WTC11 (cell line): Measurements from ENCODE around the gene RAP2B. TPM values are rescaled to one million over a fixed set of nuclear protein-coding genes. Genes with fewer than 3 reads are reported as not detected.

Source experiments
- ATAC-seq: fragments of 200-7000 bp; cut with Tn5 transposase; 2 replicates; pipeline ENCODE4 v1.10.0; 2021; ENCODE audit warnings: mild to moderate bottlenecking, moderate library complexity
- CTCF ChIA-PET: fragments of 300-600 bp; sonication (Branson Sonifier 250); formaldehyde crosslinking; loops from one replicate; lab custom pipeline; 2021; ENCODE audit warnings: antibody characterized with exemption; lab: Charles Lee
- POLR2A ChIA-PET: fragments of 350-600 bp; sonication (Branson Sonifier 250); formaldehyde crosslinking; loops from one replicate; lab custom pipeline; 2021; ENCODE audit warnings: antibody characterized with exemption; lab: Charles Lee
- DNase-seq: peaks from one replicate; pipeline ENCODE4 v3.0.0; 2021; ENCODE audit warnings: low spot score
- H3K27ac Mint-ChIP-seq: 2 replicates; pipeline ENCODE4 v1.8.0; 2021; ENCODE audit warnings: mixed read lengths
- H3K27me3 Mint-ChIP-seq: 2 replicates; pipeline ENCODE4 v1.8.0; 2021; ENCODE audit warnings: low read depth, mild to moderate bottlenecking, moderate library complexity, mixed read lengths
- H3K36me3 Mint-ChIP-seq: 2 replicates; pipeline ENCODE4 v1.8.0; 2021; ENCODE audit warnings: mixed read lengths
- H3K4me1 Mint-ChIP-seq: 2 replicates; pipeline ENCODE4 v1.8.0; 2022; ENCODE audit warnings: mixed read lengths
- H3K4me3 Mint-ChIP-seq: 2 replicates; pipeline ENCODE4 v1.8.0; 2021; ENCODE audit warnings: mild to moderate bottlenecking, moderate library complexity, mixed read lengths
- H3K9me3 Mint-ChIP-seq: 2 replicates; pipeline ENCODE4 v1.8.0; 2021; ENCODE audit warnings: mixed read lengths
- CBFB ChIP-seq: sonication (generic); formaldehyde crosslinking; IDR thresholded peaks from 2 replicates; pipeline ENCODE4 v1.8.1; 2022; ENCODE audit warnings: mild to moderate bottlenecking, low read depth, missing genetic modification reagents
- CREM ChIP-seq: sonication (generic); formaldehyde crosslinking; IDR thresholded peaks from 2 replicates; pipeline ENCODE4 v1.8.1; 2022; ENCODE audit warnings: mild to moderate bottlenecking, missing genetic modification reagents, moderate library complexity
- GABPB1 ChIP-seq: sonication (generic); formaldehyde crosslinking; IDR thresholded peaks from 2 replicates; pipeline ENCODE4 v1.8.1; 2023; ENCODE audit warnings: mild to moderate bottlenecking, missing genetic modification reagents
- GRHL2 ChIP-seq: fragments of 250-450 bp; sonication (Bioruptor Pico); IDR thresholded peaks from 2 replicates; pipeline ENCODE4 v1.8.0; 2022; ENCODE audit warnings: mild to moderate bottlenecking, moderate library complexity; ENCODE audit not compliant: insufficient replicate concordance, severe bottlenecking
- JAZF1 ChIP-seq: fragments of 250-450 bp; sonication (Bioruptor Pico); IDR thresholded peaks from 2 replicates; pipeline ENCODE4 v1.9.0; 2021; ENCODE audit warnings: moderate library complexity, mild to moderate bottlenecking, inconsistent platforms
- KAT7 ChIP-seq: sonication (generic); formaldehyde crosslinking; IDR thresholded peaks from 2 replicates; pipeline ENCODE4 v1.8.1; 2023; ENCODE audit warnings: missing genetic modification reagents, mild to moderate bottlenecking, borderline replicate concordance
- NR1H2 ChIP-seq: sonication (generic); formaldehyde crosslinking; IDR thresholded peaks from 2 replicates; pipeline ENCODE4 v1.9.0; 2021; ENCODE audit warnings: mild to moderate bottlenecking, moderate library complexity, missing genetic modification reagents
- NR3C1 ChIP-seq: sonication (generic); formaldehyde crosslinking; conservative IDR thresholded peaks from 2 replicates; pipeline ENCODE4 v1.8.1; 2023; ENCODE audit warnings: low read depth, mild to moderate bottlenecking, missing genetic modification reagents
- PRRX2 ChIP-seq: fragments of 250-450 bp; sonication (Bioruptor Pico); IDR thresholded peaks from 2 replicates; pipeline ENCODE4 v1.8.0; 2021; ENCODE audit warnings: mild to moderate bottlenecking
- TCF7 ChIP-seq: sonication (generic); formaldehyde crosslinking; IDR thresholded peaks from 2 replicates; pipeline ENCODE4 v1.8.0; 2022; ENCODE audit warnings: mild to moderate bottlenecking, low read depth, missing genetic modification reagents, moderate library complexity
- TP53 ChIP-seq: sonication (generic); formaldehyde crosslinking; IDR thresholded peaks from 2 replicates; pipeline ENCODE4 v1.8.1; 2023; ENCODE audit warnings: mild to moderate bottlenecking, missing genetic modification reagents
- USF2 ChIP-seq: sonication (generic); formaldehyde crosslinking; IDR thresholded peaks from 2 replicates; pipeline ENCODE4 v1.8.1; 2023; ENCODE audit warnings: mild to moderate bottlenecking, missing genetic modification reagents, moderate library complexity
- ZNF121 ChIP-seq: sonication (generic); formaldehyde crosslinking; IDR thresholded peaks from 2 replicates; pipeline ENCODE4 v1.8.0; 2023; ENCODE audit warnings: missing genetic modification reagents
- ZNF512 ChIP-seq: sonication (generic); formaldehyde crosslinking; IDR thresholded peaks from 2 replicates; pipeline ENCODE4 v1.8.1; 2022; ENCODE audit warnings: missing genetic modification reagents, borderline replicate concordance
- total RNA-seq: library from RNA; stranded (reverse); gene quantifications from 3 replicates; pipeline ENCODE4 v1.2.3, GENCODE V29; 2021
- TF ChIP-seq, protein P1 (sequence below): sonication (generic); formaldehyde crosslinking; conservative IDR thresholded peaks from 2 replicates; pipeline ENCODE4 v1.8.1; 2022; ENCODE audit warnings: mild to moderate bottlenecking, missing genetic modification reagents

Gene RAP2B
- total RNA-seq, 1 experiment from 2014 or later, result 25.6 TPM

DNA sequence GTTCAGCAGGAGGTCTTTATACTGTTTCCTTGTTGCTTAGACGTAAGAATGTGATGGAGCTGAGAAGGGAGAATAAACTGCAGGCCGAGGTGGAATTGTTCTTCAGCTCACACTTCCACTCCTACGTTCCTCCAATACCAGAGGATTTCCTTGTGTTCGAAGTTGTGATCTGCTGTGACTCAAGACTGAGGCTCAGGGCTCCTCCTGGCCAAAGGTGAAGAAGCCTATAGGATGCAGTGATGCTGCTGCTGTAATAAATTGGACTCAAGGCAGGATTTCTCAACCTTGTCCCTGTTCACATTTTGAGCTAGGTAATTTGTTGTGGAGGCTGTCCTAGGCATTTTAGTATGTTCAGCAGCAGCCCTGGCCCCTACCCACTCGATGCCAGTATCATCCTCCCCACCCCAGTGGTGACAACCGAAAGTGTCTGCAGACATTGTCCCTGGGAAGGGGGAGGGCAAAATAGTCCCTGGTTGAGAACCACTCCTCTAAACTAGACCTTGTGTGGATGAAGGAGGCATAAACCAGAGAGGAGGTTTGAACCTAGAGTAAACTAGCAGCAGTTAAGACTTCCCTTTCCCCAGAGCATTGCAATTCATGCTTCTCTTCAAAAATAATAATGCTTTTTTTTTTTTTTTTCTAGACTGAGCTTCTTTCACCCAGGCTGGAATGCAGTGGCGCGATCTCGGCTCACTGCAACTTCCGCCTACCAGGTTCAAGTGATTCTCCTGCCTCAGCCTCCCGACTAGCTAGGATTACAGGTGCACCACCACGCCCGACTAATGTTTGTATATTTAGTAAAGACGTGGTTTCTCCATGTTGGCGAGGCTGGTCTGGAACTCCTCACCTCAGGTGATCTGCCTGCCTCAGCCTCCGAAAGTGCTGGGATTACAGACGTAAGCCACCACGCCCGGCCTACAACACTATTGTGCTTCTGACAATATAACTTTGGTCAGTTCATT, 11.1 kb downstream of the RAP2B start:
- ChIA-PET POLR2A (interaction anchor here (0.7 to 1.1 kb wide), 2 partner anchors 12 to 493 kb away, joined by 3 to 5 read pairs; no protein-coding TSS in a partner anchor), CTCF (interaction anchor here (0.6 to 2.6 kb wide), 5 partner anchors 12 to 422 kb away, joined by 3 to 12 read pairs (median 4); no protein-coding TSS in a partner anchor)
- Mint-ChIP-seq H3K4me3 (no peak overlapping the region), H3K9me3 (peaks cover 12% of the 10 kb centered on the region), H3K36me3 (peaks cover 12% of the 10 kb centered on the region), H3K27me3 (no peaks in the 10 kb centered on the region), H3K27ac (peak overlapping the region; percentile 70), H3K4me1 (peaks cover 15% of the 10 kb centered on the region)
- 0 out of 2 replicates have a peak, but pooled peaks have one; percentile 36 for ATAC-seq
- DNase-seq, result no peak
- TF ChIP-seq JAZF1 (CRISPR knock-in tag), result no peak
- no peak for TF ChIP-seq KAT7 (CRISPR knock-in tag)
- TF ChIP-seq GRHL2 (CRISPR knock-in tag), result no peak
- no peak for TF ChIP-seq CBFB (CRISPR knock-in tag)
- TF ChIP-seq, protein P1, sequence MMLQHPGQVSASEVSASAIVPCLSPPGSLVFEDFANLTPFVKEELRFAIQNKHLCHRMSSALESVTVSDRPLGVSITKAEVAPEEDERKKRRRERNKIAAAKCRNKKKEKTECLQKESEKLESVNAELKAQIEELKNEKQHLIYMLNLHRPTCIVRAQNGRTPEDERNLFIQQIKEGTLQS (CRISPR knock-in tag), result no peak
- TF ChIP-seq PRRX2, result no peak
- TF ChIP-seq GABPB1 (CRISPR knock-in tag), result no peak
- TF ChIP-seq NR1H2 (CRISPR knock-in tag), result no peak
- TF ChIP-seq ZNF512 (CRISPR knock-in tag), result no peak
- no peak for TF ChIP-seq USF2 (CRISPR knock-in tag)
- no peak for TF ChIP-seq NR3C1 (CRISPR knock-in tag)
- no peak for TF ChIP-seq ZNF121
- TF ChIP-seq CREM (CRISPR knock-in tag), result no peak

- H3K9me3 Mint-ChIP-seq, result peaks cover 12% of the 10 kb centered on the region
- peaks cover 12% of the 10 kb centered on the region for H3K36me3 Mint-ChIP-seq
- peaks cover 15% of the 10 kb centered on the region for H3K4me1 Mint-ChIP-seq
- DNase-seq (peak; percentile 16), ATAC-seq (peak; percentile 91)
- ChIA-PET CTCF (interaction anchor here (0.6 to 2.6 kb wide), 3 partner anchors 13 to 248 kb away, joined by 4 to 12 read pairs (median 6); no protein-coding TSS in a partner anchor), POLR2A (interaction anchor here (0.7 to 1.1 kb wide), 2 partner anchors 13 to 492 kb away, joined by 3 to 5 read pairs; no protein-coding TSS in a partner anchor)
- no peak for TF ChIP-seq TCF7 (CRISPR knock-in tag)
- no peak for TF ChIP-seq TP53 (CRISPR knock-in tag)
- no peak for TF ChIP-seq ZNF512 (CRISPR knock-in tag)
- peak overlapping the region; percentile 34; the same call in 1 of the 2 replicates for H3K27ac Mint-ChIP-seq
- H3K27me3 Mint-ChIP-seq, result no peaks in the 10 kb centered on the region
- H3K4me3 Mint-ChIP-seq, result no peak overlapping the region
Observed at GRCh38 chr3:153173758-153174516, 11.9 kb downstream of the RAP2B start.
